HAP-1 (cell line): ENCODE measurements around the gene OTOF.

Experiments used
- DNase-seq, 2 experiments: peaks; one replicate each; pipeline ENCODE4 v3.0.0-alpha.2; 2016 to 2020; ENCODE audit warnings: low spot score in 2 of 2
- H3K27me3 ChIP-seq: fragments of 250-450 bp; sonication (Bioruptor Pico); 2 replicates; pipeline ENCODE4 v1.5.1; 2020; ENCODE audit warnings: low read depth, mild to moderate bottlenecking, moderate library complexity
- H3K36me3 ChIP-seq: fragments of 250-450 bp; sonication (Bioruptor Pico); replicated peaks from 2 replicates; pipeline ENCODE4 v1.5.1; 2020; ENCODE audit warnings: mild to moderate bottlenecking
- H3K4me1 ChIP-seq: fragments of 250-450 bp; sonication (Bioruptor Pico); 2 replicates; pipeline ENCODE4 v1.5.1; 2020; ENCODE audit warnings: mild to moderate bottlenecking
- H3K4me3 ChIP-seq: fragments of 250-450 bp; sonication (Bioruptor Pico); 2 replicates; pipeline ENCODE4 v1.5.1; 2020; ENCODE audit warnings: mild to moderate bottlenecking, moderate library complexity
- H3K9me3 ChIP-seq: fragments of 250-450 bp; sonication (Bioruptor Pico); 2 replicates; pipeline ENCODE4 v1.5.1; 2020; ENCODE audit warnings: mild to moderate bottlenecking, moderate library complexity
- in situ Hi-C: fragments of 300-500 bp; cut with MboI; formaldehyde crosslinking; loops from 3 replicates; pipeline ENCODE4 v1.14.3; 2020; ENCODE audit warnings: low sequenced_read_pairs, inconsistent platforms, mixed read lengths

OTOF gene

GRCh38 chr2:26481706-26482105 is 3.8 kb upstream of the OTOF start:
- no peak for DNase-seq
- Histone ChIP-seq H3K4me3 (no peak overlapping the region), H3K27me3 (no peaks in the 10 kb centered on the region), H3K4me1 (no peaks in the 10 kb centered on the region), H3K9me3 (no peaks in the 10 kb centered on the region), H3K36me3 (no peaks in the 10 kb centered on the region)
- in situ Hi-C loops, result no loop called here

GRCh38 chr2:26480566-26481423 is 2.9 kb upstream of the OTOF start:
- no peak for DNase-seq
- H3K4me3 ChIP-seq, result no peak overlapping the region
- no peaks in the 10 kb centered on the region for H3K9me3 ChIP-seq
- H3K27me3 ChIP-seq, result no peaks in the 10 kb centered on the region
- in situ Hi-C loops, result no loop called here
- no peaks in the 10 kb centered on the region for H3K36me3 ChIP-seq
- no peaks in the 10 kb centered on the region for H3K4me1 ChIP-seq

- Histone ChIP-seq H3K27me3 (no peaks in the 10 kb centered on the region), H3K4me1 (no peaks in the 10 kb centered on the region), H3K9me3 (no peaks in the 10 kb centered on the region), H3K4me3 (no peak overlapping the region), H3K36me3 (no peaks in the 10 kb centered on the region)
- no peak for DNase-seq
- in situ Hi-C loops, result no loop called here
Measured at GRCh38 chr2:26479789-26480565, 2.1 kb upstream of the OTOF start.

GRCh38 chr2:26479131-26479788 is 1.3 kb upstream of the OTOF start:
- Histone ChIP-seq H3K27me3 (no peaks in the 10 kb centered on the region), H3K9me3 (no peaks in the 10 kb centered on the region)
- in situ Hi-C loops, result no loop called here

DNA sequence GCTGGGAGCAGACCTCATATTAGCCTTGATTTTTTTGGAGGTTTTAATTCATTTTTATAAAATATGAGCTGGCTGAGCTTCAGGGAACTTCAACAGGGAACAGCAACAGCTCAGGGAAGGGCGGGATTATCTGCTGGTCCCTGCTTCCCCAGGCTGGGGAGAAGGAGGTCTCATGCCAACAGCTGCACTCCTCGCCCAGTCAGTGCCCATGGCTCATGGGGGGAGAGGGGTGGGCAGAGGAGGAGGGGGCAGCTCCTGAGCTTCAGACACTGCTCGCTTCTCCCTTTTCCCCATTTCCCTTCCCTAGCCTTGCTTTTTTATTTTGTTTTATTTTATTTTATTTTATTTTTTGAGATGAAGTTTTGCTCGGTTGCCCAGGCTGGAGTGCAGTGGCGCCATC is 442 bp upstream of the OTOF start:
- Histone ChIP-seq H3K36me3 (no peaks in the 10 kb centered on the region), H3K9me3 (no peaks in the 10 kb centered on the region), H3K27me3 (no peaks in the 10 kb centered on the region), H3K4me3 (no peak overlapping the region), H3K4me1 (no peaks in the 10 kb centered on the region)
- no peak for DNase-seq
- in situ Hi-C loops, result no loop called here

More at GRCh38 chr2:26479131-26479788, 1.3 kb upstream of the OTOF start:
- no peaks in the 10 kb centered on the region for H3K4me1 ChIP-seq
- H3K4me3 ChIP-seq, result no peak overlapping the region
- no peak for DNase-seq
- no peaks in the 10 kb centered on the region for H3K36me3 ChIP-seq

DNA sequence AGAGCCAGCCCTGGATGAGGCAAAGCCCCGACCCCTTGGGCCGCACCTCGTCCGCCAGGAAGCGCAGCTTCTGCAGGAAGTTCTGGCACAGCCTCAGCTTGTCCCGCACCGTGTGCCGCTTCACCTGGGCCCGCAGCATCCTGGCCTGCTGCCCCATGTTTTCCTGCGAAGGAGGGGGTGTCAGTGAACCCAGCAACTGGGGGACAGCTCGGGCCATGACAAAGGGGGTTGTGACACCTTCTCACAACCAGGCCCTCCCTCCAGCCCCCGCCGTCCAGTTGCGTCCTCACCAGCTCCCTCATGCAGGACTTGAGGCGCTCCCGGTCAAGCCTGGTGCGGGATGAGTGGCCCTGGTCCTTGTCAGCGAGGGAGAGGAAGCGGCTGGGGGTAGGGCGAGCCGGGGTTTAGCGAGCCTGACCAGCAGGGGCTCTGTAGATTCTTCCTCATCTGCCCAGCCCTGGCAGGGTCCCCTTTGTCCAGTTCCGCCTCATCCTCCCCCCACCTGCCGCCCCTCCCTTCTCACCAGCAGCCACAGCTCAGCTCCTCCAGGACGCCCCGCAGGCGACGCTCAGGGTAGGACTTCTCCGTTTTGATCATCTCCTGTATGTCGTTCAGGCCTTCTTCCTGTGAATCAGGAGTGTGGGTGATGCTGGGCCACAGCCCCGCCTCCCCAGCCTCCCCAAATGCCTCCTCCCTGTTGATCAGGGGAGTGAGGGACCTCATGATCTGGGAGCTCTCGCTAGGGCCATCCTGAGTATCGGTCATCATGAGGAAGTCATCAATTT is 606 bp downstream of the OTOF start:
- in situ Hi-C loops, result no loop called here
- Histone ChIP-seq H3K4me1 (no peaks in the 10 kb centered on the region), H3K27me3 (no peaks in the 10 kb centered on the region), H3K9me3 (no peaks in the 10 kb centered on the region), H3K36me3 (no peaks in the 10 kb centered on the region), H3K4me3 (no peak overlapping the region)
- DNase-seq, result no peak

DNA sequence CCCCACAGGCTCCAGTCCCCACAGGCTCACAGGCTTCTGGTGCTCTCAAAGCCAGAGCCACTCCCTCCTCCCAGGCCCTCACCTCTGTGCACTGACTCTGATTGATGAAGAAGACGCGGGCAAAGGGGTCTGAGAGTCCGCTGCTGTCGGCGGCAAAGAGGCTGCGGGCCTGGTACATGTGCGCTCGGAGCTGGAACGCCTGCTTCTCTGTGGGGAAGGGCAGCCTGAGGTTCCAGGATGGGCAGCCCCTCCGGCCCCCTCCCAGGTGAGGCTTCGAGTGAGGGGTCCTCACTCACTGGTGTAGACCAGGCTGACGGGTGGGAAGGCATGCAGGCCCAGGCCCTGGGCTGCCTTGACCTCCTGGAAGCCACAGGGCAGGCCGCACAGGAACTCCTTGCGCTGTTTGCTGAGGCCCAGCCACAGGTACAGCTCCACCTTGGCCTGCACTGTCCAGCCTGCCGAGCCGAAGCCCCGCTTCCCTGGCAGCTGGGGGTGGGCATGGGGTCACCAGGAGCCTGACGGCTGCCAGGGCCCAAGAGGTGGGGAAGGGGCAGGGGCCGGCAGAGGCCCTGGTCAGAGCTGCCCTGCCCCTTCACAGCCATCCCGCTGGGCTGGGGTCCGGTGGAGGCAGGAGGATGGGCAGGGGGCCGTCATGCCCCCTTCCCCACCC is 2.0 kb downstream of the OTOF start:
- Histone ChIP-seq H3K27me3 (no peaks in the 10 kb centered on the region), H3K36me3 (no peaks in the 10 kb centered on the region), H3K4me1 (no peaks in the 10 kb centered on the region), H3K9me3 (no peaks in the 10 kb centered on the region), H3K4me3 (no peak overlapping the region)
- in situ Hi-C loops, result no loop called here
- DNase-seq, result no peak

DNA sequence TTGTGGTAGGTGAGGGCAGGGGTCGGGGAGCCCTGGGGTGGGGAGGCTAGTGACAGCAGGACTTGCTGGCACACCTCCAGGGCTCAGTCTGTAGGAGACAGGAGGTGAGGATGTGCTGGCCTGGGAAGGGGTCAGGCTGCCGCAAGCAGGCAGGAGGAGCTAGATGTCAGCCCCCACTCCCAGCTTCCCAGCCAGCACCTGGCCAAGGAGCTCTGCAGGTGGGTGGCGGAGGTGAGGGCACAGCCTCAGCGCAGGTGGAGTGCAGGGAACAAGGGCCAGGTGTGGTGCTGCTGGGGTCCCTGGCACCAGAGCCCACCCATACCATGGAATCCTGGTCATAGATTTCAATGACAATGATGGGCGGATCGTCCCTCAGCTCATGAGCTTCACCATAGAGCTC is 2.9 kb downstream of the OTOF start:
- in situ Hi-C loops, result no loop called here
- Histone ChIP-seq H3K4me3 (no peak overlapping the region), H3K9me3 (no peaks in the 10 kb centered on the region), H3K36me3 (no peaks in the 10 kb centered on the region), H3K27me3 (no peaks in the 10 kb centered on the region), H3K4me1 (no peaks in the 10 kb centered on the region)
- no peak for DNase-seq

GRCh38 chr2:26474261-26474785 is 3.6 kb downstream of the OTOF start:
- H3K36me3 ChIP-seq, result no peaks in the 10 kb centered on the region
- DNase-seq, result no peak
- H3K4me1 ChIP-seq, result no peaks in the 10 kb centered on the region
- in situ Hi-C loops, result no loop called here
- H3K4me3 ChIP-seq, result no peak overlapping the region
- H3K27me3 ChIP-seq, result no peaks in the 10 kb centered on the region
- H3K9me3 ChIP-seq, result no peaks in the 10 kb centered on the region; the same call in 1 of the 2 replicates

GRCh38 chr2:26473796-26474195 is 4.1 kb downstream of the OTOF start:
- Histone ChIP-seq H3K9me3 (no peaks in the 10 kb centered on the region; the same call in 1 of the 2 replicates), H3K4me3 (no peak overlapping the region), H3K4me1 (no peaks in the 10 kb centered on the region), H3K27me3 (no peaks in the 10 kb centered on the region), H3K36me3 (no peaks in the 10 kb centered on the region)
- in situ Hi-C loops, result no loop called here
- DNase-seq, result no peak

GRCh38 chr2:26472821-26473655 is 4.9 kb downstream of the OTOF start:
- Histone ChIP-seq H3K4me3 (no peak overlapping the region), H3K27me3 (no peaks in the 10 kb centered on the region), H3K36me3 (no peaks in the 10 kb centered on the region), H3K4me1 (no peaks in the 10 kb centered on the region), H3K9me3 (peaks cover 3% of the 10 kb centered on the region)
- in situ Hi-C loops, result no loop called here
- no peak for DNase-seq
